ENCODE results near the gene ARID1B. TPM values are rescaled to one million over a fixed set of nuclear protein-coding genes. Genes with fewer than 3 reads are reported as not detected.

ARID1B gene
- total and polyA plus RNA-seq, 7 donors: 8.1 to 61.1 (median 53.1) TPM

DNA sequence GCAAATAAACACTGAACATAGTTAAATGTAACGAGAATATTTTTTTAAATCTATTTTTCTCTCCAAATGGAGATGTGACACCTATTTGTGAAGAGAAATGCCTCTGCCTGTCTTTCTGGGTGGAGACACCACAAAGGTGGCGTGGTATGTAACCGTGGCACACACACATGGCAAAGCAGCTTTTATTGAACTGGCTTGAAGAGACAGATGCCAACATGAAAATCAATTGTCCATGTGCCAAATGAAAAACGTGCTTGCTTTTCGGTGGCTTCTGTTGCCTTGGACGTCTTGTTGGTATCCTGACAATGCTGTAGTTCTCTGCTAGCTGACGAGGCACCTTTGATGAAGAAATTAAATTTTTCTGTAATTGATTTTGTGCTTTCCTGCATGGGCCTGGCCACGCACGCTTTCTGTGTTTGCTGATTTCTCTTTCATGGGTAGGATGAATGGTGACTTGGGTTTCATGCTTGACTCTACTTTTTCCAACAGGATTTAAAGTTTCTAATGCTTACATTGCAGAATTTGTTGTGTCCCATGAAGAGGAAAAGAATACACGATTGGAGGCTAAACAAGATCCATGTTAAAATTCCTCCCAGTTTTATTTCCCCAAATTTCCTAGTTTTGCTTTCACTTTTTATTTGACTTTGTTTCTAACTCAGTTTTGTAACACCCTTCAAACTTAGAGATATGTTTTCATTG lies 343.5 kb downstream of the ARID1B start:
- H3K27me3 ChIP-seq (ENCODE audit: insufficient read depth in 3 of 3, low read length in 2 of 3): no peaks in the 10 kb centered on the region
- DNase-seq (no peak), ATAC-seq (no peak)
- H3K4me1 ChIP-seq: peaks cover 4% of the 10 kb centered on the region
- no peak for TF ChIP-seq CTCF (IDR thresholded peaks at IDR 0.05)
- H3K36me3 ChIP-seq (ENCODE audit: insufficient read depth in 1 of 2, low read depth in 1 of 2): no peaks in the 10 kb centered on the region
- no peak overlapping the region for H3K4me3 ChIP-seq
- WGBS, 3 donors: 56 to 76% (median 59%) methylated on average over 10 of the region's 10 CpGs
- H3K9me3 ChIP-seq: no peaks in the 10 kb centered on the region
- intact Hi-C loops (cut with DNase I): no loop called here
- no peak overlapping the region for H3K27ac ChIP-seq

DNA sequence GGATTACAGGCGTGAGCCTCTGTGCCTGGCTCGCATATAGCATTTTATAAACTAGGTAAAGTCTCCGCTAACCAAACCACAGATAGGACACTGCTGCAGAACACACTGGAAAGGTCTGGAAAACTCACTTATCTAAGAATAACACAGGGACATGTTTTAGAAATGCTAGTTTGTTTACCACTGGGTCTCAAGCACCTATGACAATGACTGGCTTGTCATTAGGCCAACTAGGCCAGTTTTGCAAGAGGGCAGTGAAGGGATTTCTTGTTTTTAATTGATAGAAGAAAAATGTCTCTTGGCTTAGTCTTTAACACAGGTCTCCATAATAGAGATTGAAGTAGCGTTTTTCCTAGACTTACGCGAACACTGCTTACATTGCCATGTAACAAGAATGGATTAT lies 344.7 kb downstream of the ARID1B start:
- peak in 1 of 4 donors; percentile 49 for ATAC-seq
- no peak overlapping the region for H3K27ac ChIP-seq
- DNase-seq: no peak
- TF ChIP-seq CTCF (IDR thresholded peaks at IDR 0.05): no peak
- H3K36me3 ChIP-seq (ENCODE audit: insufficient read depth in 1 of 2, low read depth in 1 of 2): no peaks in the 10 kb centered on the region
- intact Hi-C loops (cut with DNase I): no loop called here
- H3K4me3 ChIP-seq: no peak overlapping the region
- no peaks in the 10 kb centered on the region for H3K27me3 ChIP-seq (ENCODE audit: insufficient read depth in 3 of 3, low read length in 2 of 3)
- H3K4me1 ChIP-seq: peaks cover 4% of the 10 kb centered on the region
- H3K9me3 ChIP-seq: no peaks in the 10 kb centered on the region
- 96 to 98% (median 98%) methylated on average over 6 of the region's 6 CpGs for WGBS, 3 donors

- DNase-seq: no peak
- Histone ChIP-seq H3K4me1 (peaks cover 4% of the 10 kb centered on the region), H3K27me3 (ENCODE audit: insufficient read depth in 3 of 3, low read length in 2 of 3) (no peaks in the 10 kb centered on the region), H3K4me3 (no peak overlapping the region), H3K36me3 (ENCODE audit: insufficient read depth in 1 of 2, low read depth in 1 of 2) (no peaks in the 10 kb centered on the region), H3K27ac (no peak overlapping the region), H3K9me3 (no peaks in the 10 kb centered on the region)
- no peak for ATAC-seq
- WGBS, 3 donors: 80 to 83% (median 82%) methylated on average over 6 of the region's 6 CpGs
- intact Hi-C loops (cut with DNase I): no loop called here
- no peak for TF ChIP-seq CTCF (IDR thresholded peaks at IDR 0.05)
Measured at GRCh38 chr6:157123234-157123633, 346.1 kb downstream of the ARID1B start.

GRCh38 chr6:157124485-157125254 lies 347.5 kb downstream of the ARID1B start:
- WGBS, 3 donors: 76 to 85% (median 79%) methylated on average over 5 of the region's 5 CpGs
- no peak for TF ChIP-seq CTCF (IDR thresholded peaks at IDR 0.05)

More at GRCh38 chr6:157124485-157125254, 347.5 kb downstream of the ARID1B start:
- no peaks in the 10 kb centered on the region for H3K27me3 ChIP-seq (ENCODE audit: insufficient read depth in 3 of 3, low read length in 2 of 3)
- no peaks in the 10 kb centered on the region for H3K9me3 ChIP-seq
- peaks cover 13% of the 10 kb centered on the region for H3K4me1 ChIP-seq
- H3K36me3 ChIP-seq (ENCODE audit: insufficient read depth in 1 of 2, low read depth in 1 of 2): no peaks in the 10 kb centered on the region
- no peak for DNase-seq
- H3K4me3 ChIP-seq: no peak overlapping the region
- peak in 3 of 4 donors; percentile 45 to 53 (median 45) for ATAC-seq
- H3K27ac ChIP-seq: no peak overlapping the region
- intact Hi-C loops (cut with DNase I): no loop called here
